ENCODE results near the gene TMEM184A. TPM values are rescaled to one million over a fixed set of nuclear protein-coding genes. Genes with fewer than 3 reads are reported as not detected.

TMEM184A gene
- total RNA-seq, 4 donors from 2014 or later: 0.44 to 3.0 (median 0.70) TPM

DNA sequence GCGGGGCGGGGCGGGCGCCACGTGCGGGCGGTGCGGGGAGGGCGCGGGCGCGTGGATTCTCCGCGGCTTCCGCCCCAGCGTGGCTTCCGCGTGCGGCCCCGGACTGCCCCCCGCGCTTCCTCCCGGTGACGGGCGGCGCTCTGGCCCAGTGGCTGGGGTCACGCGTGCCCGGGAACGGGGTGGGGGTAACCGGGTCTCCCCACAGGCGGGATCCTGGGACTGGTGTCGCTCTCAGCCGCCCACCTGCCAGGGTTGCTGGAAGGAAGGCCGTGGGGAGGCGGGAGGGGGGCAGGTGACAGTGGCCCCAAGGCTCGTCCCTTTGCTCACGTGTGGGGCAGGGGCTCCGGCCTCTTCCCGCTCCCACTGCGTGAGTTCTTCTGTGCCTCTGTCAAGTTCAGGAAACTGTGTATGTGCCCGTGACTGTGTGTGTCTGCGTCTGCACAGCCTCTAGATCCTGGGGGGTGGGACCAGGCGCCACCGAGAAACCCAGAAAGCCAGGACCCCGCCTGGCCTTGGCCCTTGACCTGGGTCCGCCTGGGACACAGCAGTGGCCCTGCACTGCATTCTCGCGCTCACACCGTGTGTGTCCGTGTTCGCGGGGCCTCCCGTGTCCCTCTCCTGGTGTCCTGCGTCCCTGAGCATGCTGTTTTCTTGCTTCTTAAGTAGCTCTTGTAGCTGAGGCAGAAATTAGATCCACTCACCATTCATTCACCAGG, 24.6 kb downstream of the TMEM184A start:
- H3K4me1 ChIP-seq: peaks cover 20 to 44% of the 10 kb centered on the region in 2 donors
- WGBS, 2 donors: 1 to 5% methylated on average over 16 to 21 of the region's 55 CpGs
- DNase-seq: peak; percentile 84 to 85

GRCh38 chr7:1530946-1531262, 25.1 kb downstream of the TMEM184A start:
- intact Hi-C loops (cut with DNase I): no loop called here
- DNase-seq: no peak
- peaks cover 19 to 39% of the 10 kb centered on the region in 2 donors for H3K4me1 ChIP-seq
- peak overlapping the region; percentile 86 to 96 (median 95) for H3K27ac ChIP-seq
- H3K36me3 ChIP-seq: no peaks in the 10 kb centered on the region
- WGBS, 2 donors: no CpG with 5 or more reads among the region's 45 CpGs
- H3K4me3 ChIP-seq (replicated peaks in 1 of 3): peak overlapping the region in 2 of 3 donors; percentile 27 to 57
- no peak for TF ChIP-seq POLR2A (IDR thresholded peaks at IDR 0.05)
- TF ChIP-seq, protein P1, sequence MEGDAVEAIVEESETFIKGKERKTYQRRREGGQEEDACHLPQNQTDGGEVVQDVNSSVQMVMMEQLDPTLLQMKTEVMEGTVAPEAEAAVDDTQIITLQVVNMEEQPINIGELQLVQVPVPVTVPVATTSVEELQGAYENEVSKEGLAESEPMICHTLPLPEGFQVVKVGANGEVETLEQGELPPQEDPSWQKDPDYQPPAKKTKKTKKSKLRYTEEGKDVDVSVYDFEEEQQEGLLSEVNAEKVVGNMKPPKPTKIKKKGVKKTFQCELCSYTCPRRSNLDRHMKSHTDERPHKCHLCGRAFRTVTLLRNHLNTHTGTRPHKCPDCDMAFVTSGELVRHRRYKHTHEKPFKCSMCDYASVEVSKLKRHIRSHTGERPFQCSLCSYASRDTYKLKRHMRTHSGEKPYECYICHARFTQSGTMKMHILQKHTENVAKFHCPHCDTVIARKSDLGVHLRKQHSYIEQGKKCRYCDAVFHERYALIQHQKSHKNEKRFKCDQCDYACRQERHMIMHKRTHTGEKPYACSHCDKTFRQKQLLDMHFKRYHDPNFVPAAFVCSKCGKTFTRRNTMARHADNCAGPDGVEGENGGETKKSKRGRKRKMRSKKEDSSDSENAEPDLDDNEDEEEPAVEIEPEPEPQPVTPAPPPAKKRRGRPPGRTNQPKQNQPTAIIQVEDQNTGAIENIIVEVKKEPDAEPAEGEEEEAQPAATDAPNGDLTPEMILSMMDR (IDR thresholded peaks at IDR 0.05): no peak
- no peaks in the 10 kb centered on the region for H3K27me3 ChIP-seq
- H3K9me3 ChIP-seq: no peaks in the 10 kb centered on the region

More for the DNA sequence above, 24.6 kb downstream of the TMEM184A start:
- peak overlapping the region; percentile 86 to 96 (median 95) for H3K27ac ChIP-seq
- intact Hi-C loops (cut with DNase I): no loop called here
- no peaks in the 10 kb centered on the region for H3K36me3 ChIP-seq
- peak in 1 of 2 donors; percentile 71 for TF ChIP-seq POLR2A (IDR thresholded peaks at IDR 0.05)
- TF ChIP-seq, protein P1 (IDR thresholded peaks at IDR 0.05): peak in 1 of 6 experiments; percentile 3
- no peaks in the 10 kb centered on the region for H3K27me3 ChIP-seq
- H3K9me3 ChIP-seq: no peaks in the 10 kb centered on the region
- H3K4me3 ChIP-seq (replicated peaks in 1 of 3): peak overlapping the region; percentile 27 to 57 (median 45)

- Histone ChIP-seq H3K27me3 (no peaks in the 10 kb centered on the region), H3K36me3 (no peaks in the 10 kb centered on the region), H3K9me3 (no peaks in the 10 kb centered on the region), H3K27ac (no peak overlapping the region), H3K4me1 (peaks cover 19 to 28% of the 10 kb centered on the region in 2 donors), H3K4me3 (replicated peaks in 1 of 3) (no peak overlapping the region)
- no peak for DNase-seq
- intact Hi-C loops (cut with DNase I): no loop called here
- no peak for TF ChIP-seq POLR2A (IDR thresholded peaks at IDR 0.05)
- 63 to 68% methylated on average over 4 to 20 of the region's 21 CpGs for WGBS, 2 donors
These were observed 26.5 kb downstream of the TMEM184A start for GRCh38 chr7:1529383-1530116.

- H3K4me1 ChIP-seq: peaks cover 0 to 1% of the 10 kb centered on the region in 2 donors
- intact Hi-C loops (cut with DNase I): no loop called here
- H3K27ac ChIP-seq: no peak overlapping the region
- DNase-seq: no peak
- no peaks in the 10 kb centered on the region for H3K9me3 ChIP-seq
- H3K4me3 ChIP-seq (replicated peaks in 1 of 3): no peak overlapping the region
- H3K27me3 ChIP-seq: no peaks in the 10 kb centered on the region
- WGBS, 2 donors: 47 to 48% methylated on average over 6 of the region's 6 CpGs
- no peaks in the 10 kb centered on the region for H3K36me3 ChIP-seq
- TF ChIP-seq POLR2A (IDR thresholded peaks at IDR 0.05): no peak
- TF ChIP-seq, protein P1 (IDR thresholded peaks at IDR 0.05): no peak
These were observed 29.7 kb downstream of the TMEM184A start for GRCh38 chr7:1526271-1526754.

DNA sequence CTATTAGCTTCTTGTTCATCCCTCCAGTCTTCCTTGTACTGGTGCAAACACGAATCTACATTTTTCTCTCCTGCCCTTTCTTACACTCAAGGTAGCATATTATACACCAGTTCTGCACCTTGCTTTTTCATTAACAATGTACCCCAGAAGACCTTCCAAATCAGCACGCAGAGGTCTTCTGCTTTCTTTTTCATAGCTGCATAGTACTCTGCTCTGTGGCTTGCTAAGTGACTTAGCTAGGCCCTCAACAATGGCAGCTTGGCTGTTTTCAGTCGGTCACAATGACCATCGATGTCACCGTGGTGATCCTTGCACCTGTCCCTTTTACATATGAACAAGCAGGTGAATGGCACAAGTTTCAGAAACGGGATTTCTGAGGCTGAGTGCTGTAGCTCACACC, 30.6 kb downstream of the TMEM184A start:
- no peak for TF ChIP-seq POLR2A (IDR thresholded peaks at IDR 0.05)
- TF ChIP-seq, protein P1 (IDR thresholded peaks at IDR 0.05): no peak
- no peaks in the 10 kb centered on the region for H3K9me3 ChIP-seq
- no peak overlapping the region for H3K4me3 ChIP-seq (replicated peaks in 1 of 3)
- no peaks in the 10 kb centered on the region for H3K27me3 ChIP-seq
- no peaks in the 10 kb centered on the region for H3K36me3 ChIP-seq
- intact Hi-C loops (cut with DNase I): no loop called here
- DNase-seq: no peak
- no peak overlapping the region for H3K27ac ChIP-seq
- H3K4me1 ChIP-seq: no peaks in the 10 kb centered on the region
- WGBS, 2 donors: 91 to 96% methylated on average over 6 of the region's 6 CpGs

All from thyroid gland (tissue), 4 donors.